GM21360 (cell line): Measurements from ENCODE around the gene NR2F1-AS1.

Experiments
- ATAC-seq: cut with Tn5 transposase; IDR thresholded peaks from one replicate; pipeline ENCODE4 v1.9.1; 2021; ENCODE audit warnings: mild to moderate bottlenecking, moderate library complexity; ENCODE audit not compliant: unreplicated experiment

The NR2F1-AS1 gene

DNA sequence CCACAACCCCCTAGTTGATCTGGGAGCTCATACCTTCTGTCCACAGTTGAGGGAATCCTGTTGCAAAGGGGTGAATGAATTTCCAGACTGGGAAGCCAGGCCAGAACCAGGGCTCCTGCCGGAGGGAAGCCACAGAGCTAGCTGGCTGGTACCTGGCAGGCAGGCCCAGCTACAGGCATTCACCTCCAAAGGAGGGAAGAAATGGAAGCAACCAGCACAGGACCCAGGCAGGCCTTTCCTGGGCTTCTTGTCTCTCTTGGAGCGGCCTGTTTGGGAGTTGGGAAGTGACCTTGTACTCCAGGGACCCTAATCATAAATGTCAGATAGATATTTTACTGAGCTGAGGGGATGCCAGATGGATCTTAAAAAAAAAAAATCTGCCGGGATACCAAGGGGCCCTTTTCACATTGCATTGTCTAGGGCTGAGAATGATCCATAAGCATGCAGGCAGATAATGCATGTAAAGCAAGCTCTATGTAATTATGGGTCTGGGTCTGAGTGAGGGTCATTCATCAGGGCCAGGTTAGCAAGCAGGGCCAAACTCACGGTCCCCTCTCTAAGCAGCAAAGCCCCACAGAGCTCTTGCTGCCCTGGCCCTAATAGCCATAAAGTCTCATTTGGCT lies 10.4 kb upstream of the NR2F1-AS1 start:
- no peak for ATAC-seq

DNA sequence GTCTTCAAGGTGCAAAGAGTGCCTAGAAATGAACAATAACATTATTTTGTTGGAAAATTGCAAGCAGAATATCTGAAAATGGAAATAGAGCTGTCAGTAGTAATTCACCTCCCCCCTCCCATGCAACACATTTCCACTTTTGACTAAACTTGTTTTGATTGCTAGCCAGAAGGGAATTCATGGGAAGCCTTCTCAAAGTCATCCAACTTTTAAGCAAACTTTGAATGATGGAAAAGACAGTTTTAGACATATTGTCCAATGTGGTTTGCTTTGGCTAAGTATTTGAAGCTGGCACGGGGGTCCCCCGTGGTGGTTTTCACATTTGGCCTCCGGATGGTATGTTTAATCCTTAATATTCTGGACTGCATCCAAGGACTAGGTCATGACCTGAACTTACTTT lies 9.5 kb upstream of the NR2F1-AS1 start:
- ATAC-seq: no peak

DNA sequence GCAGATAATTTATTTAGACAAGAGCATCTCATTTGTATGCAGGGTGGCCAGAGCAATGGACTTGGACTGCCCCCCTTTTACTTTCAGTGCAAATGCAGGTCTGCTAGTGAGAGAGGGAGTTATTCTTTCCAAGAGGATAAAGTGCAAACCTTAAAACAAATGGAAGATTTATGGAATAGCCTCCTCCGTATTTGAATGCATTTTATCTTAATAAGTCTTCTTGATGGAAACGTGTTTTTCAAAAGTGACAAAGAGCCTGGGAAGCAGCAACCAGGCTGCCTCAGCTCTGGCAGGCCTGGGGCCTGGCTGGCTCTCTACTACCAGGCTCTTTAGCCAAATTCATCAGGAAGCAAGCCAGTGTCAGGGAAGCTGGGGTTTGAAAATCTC lies 8.8 kb upstream of the NR2F1-AS1 start:
- no peak for ATAC-seq

DNA sequence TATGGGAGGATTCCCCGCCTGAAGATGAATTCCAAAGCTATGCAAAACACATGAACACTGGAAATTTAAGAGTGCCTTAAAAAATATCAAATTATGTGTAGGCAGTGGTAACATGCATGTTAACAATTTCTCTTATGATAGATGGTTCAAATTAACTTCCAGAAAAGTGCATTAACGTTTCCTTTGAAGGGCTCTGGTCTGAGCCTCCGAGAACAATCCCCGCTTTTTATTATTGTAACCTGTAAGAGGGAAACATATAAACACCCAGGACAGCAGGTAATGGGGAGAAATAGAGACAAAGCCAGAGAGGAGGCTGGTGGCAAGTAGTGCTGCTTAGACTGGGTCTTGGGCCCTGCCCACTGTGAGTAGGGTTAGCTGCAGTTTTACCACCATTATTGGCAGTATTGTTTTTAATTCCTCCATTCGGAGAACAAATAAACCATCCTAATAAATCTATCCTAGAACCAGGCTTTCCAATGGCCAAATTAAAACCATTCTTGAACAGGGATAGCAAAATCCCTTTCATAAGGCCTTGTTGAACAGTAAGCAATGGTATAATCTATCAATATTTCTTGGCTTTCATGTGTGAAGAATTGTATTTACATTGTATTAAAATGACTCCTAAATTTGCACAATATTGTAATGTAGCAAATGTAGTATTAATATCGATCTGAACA lies 8.3 kb upstream of the NR2F1-AS1 start:
- ATAC-seq: no peak

DNA sequence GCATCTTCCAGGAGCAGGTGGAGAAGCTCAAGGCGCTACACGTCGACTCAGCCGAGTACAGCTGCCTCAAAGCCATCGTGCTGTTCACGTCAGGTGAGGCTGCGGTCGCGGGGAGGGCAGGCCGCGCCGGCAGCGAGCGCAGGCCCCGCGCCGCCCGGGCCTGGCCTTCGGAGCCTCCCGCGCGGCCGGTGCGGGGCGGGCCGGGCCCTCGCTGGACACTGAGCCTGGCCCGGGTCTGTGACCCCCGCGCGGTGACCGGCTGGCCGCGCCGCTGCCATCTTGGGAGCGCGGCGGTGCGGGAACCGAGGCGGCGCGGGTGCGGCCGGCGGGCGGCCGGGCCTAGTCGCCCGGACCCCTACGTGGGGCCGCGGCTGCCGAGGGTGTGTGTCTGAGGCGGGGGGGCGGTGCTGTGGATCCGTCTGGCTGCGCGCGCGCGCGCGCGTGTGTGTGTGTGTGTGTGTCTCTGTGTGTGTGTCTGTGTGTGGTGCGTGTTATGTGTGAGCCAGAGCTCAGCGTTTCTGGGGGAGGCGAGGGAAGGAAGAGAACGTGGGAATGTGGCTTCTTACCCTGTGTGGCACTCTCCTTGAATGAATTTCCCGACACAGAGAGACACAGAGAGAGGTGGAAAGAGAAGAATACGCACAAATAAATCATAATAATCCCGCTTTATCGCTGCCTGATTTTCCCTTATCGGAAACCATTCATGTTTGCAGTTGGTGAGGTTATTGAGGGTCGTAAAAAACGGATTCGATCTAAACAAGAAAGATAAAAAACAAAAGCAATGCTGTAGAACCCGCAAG lies 7.5 kb upstream of the NR2F1-AS1 start:
- ATAC-seq: no peak

DNA sequence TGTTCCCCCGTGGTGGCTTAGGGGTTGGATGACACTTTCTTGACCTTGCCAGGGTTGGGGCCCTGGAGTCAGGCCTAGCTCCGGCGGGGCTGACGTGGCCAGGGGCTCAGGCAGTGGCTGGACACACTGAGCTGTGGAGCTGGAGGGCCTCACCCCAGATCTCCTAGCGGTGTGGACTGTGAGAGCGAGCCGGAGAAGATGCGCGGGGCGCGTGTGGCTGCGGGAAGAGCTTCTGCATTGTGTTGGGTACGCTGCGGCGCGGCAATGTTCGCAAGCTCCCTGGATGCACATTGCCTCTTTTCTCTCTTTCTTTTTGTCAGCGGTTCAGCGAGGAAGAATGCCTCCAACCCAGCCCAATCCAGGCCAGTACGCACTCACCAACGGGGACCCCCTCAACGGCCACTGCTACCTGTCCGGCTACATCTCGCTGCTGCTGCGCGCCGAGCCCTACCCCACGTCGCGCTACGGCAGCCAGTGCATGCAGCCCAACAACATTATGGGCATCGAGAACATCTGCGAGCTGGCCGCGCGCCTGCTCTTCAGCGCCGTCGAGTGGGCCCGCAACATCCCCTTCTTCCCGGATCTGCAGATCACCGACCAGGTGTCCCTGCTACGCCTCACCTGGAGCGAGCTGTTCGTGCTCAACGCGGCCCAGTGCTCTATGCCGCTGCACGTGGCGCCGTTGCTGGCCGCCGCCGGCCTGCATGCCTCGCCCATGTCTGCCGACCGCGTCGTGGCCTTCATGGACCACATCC lies 6.8 kb upstream of the NR2F1-AS1 start:
- ATAC-seq: no peak

DNA sequence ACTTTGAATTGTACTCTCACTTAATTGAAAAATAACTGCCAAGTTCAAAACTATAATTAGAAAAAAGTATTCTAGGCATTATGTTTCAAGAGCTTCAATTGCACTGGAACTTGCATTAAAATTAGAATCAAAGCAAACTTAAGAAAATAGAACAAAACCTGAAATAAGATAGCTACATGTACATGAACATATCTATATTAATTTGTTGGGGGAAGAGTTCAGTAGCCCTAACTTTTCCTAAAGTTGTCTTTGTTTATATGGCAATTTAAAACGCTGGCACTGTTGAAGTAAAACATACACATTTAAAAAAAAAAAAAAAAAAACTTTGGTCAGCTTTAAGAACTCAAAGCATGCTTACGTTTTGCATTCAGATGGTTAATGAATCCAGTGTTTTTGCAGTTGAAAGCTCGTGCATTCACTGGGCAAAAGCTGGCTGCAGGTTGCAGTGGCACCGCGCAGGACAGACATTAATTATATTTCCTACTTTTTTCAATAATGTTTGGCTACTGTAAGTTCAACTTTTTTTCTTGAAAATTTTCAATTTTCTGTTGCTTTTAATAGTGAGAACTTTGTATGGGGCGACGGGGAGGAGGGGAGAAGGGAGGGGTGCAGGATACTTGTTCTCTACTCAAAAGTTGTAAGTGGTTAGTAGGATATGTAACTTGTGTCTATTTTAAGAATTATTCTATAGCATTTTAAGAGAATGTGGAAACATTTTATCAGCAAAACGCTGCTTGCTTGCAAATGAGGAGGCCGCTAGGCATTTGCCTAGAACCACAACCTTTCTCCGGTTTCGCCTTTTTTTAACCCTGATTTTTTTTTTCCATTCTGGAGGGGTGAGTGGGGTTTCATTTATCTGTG lies 5.9 kb upstream of the NR2F1-AS1 start:
- ATAC-seq: no peak

DNA sequence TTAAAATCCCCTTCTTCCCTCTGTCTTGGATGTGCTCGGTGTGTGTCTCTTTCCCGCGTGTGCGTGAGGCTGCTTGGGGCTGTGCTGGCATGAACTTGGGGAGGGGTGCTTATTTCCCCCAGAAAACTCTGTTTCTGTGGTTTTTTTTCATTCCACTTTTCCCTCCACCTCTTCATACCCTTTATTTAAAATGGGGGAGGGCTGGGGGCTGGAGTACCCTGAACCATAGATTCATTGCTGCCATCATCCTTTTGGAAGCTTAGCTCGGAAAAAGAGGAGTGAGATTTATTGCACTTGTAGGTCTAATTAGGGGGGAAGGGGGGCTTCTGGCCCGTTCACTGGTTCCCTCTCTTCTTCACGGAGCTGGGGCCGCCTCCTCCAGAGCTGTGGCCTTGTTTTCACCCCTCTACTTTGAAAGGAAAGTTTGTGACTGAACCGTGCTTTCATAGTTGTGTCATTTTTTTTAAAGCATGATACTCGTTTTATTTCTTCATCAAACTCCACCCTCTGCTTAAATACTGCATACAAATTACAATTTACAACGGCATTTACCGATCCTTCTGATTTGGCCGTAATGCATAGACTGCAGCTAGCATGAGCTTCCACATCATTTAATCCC lies 4.9 kb upstream of the NR2F1-AS1 start:
- ATAC-seq: no peak

DNA sequence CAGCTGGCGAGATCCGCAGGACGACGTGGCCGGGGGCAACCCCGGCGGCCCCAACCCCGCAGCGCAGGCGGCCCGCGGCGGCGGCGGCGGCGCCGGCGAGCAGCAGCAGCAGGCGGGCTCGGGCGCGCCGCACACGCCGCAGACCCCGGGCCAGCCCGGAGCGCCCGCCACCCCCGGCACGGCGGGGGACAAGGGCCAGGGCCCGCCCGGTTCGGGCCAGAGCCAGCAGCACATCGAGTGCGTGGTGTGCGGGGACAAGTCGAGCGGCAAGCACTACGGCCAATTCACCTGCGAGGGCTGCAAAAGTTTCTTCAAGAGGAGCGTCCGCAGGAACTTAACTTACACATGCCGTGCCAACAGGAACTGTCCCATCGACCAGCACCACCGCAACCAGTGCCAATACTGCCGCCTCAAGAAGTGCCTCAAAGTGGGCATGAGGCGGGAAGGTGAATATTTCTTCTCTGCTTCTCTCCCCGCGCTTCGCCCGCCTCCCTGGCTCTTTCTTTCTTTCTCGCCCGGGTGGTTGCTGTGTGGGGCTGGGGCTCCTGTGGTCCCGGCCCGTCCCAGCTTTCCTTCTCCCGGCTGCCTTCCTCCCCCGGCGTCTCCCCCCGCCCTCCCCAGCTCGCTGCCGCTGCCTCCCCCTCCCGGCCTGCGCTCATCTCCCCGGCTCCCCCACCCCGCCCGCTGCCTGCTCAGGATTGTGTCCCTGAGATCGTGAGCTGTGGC lies 4.2 kb upstream of the NR2F1-AS1 start:
- no peak for ATAC-seq

DNA sequence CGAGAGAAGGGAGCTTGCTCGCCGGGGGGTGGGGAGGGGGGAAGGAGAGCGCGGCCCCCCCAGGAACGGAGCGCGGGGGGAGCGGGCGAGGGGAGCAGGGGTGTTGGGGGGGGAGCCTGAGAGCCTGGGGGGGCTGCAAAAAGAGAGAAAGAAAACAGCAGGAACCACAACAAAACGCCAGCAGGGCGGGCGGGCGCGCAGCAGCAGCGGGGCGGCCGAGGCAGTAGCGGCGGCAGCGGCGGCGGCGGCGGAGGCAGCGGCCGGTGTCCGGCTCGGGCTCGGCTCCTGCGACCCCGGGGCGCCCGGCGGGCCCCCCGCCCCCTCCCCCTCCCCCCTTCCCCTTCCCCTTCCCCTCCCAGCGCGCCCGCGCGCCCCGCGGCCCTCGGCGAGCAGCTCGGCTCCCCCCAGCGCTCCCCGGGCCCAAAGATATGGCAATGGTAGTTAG lies 3.6 kb upstream of the NR2F1-AS1 start:
- ATAC-seq: no peak

DNA sequence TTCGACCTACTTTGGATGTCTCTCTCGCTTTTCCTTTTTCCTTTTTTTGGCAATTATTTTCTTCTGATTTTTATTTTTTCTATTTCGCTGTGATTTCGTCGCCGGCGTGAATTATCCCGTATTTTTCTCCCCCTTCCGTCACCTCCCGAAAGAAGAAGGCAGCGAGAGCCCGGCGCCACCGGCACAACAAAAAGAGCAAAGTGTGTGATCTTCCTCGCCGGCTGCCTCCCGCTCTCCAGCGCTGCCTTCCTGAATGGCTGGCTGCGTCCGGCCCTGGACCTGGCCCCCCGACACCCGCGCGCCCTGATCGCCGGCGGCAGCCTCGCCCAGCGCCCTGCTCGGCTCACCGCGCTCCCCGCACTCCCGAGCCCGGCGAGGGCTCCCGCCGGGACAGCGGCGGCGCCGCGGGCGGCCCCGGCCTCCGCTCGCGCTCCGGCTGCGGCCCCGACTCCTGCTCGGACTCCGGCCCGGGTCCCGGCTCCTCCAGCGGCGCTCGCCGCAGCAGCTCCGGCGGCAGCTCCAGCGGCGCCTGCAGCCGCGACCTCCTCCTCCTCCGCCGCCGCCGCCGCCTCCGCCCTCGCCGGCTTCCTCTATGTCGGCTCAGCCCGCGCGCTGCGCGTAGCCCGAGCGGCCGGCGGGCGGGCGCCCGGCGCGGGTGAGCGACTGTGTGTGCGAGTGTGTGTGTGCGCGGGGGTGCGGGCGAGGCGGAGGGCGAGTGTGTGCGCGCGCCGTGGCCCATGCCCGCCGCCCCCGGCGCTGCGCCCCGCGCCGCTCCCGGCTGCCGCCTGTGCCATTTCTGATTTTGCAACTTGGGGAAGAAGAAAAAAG lies 3.0 kb upstream of the NR2F1-AS1 start:
- peak; percentile 38 for ATAC-seq

DNA sequence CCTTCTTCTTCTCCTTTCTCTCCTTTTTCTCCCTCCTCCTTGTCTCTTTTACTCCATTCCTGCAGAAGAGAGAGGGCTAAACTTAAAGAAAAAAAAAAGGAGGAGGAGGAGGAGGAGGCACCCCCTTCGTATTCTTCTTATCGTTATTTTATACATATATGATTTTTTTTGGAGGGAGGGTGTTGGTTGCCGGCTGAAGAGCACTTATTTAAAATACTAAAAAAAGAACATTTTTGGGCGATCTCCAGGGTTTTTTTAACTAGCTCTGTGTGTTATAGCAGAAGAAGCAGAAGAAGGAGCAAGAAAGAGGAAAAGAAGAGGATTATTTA lies 2.4 kb upstream of the NR2F1-AS1 start:
- no peak for ATAC-seq

DNA sequence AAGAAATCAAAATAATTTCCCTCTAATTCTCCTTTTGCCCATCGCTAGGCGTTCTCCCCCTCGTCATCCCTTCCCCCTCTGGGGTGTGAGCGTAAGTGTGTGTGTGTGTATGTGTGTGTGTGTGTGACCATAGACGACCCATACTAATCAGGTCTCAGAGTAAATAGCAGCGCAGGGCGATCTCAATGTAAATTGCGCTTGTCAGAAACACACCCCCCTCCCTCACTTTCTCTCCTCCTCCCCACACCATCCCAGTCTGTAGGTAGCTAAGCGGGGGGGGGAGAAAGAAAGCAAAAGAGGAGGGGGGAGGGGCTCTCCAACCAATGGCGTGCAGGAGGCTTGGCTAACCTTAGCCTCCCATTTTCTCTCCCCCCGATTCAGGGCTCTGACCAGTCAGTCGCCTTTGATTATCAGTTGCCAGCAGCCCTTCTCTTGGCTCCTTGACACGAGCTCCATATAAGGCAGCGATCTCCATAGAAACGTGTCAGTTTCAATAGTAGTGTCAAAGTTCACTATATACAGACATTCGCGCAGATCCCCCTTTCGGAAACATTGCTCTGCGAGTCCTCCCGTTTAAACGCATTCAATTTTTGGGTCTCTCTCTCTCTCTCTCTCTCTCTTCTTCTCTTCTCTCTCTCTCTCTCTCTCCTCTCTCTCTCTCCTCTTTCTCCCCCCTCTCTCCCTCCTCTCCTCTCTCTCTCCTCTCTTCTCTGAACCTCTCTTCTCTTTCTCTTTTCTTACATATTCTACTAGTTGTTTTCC lies 1.8 kb upstream of the NR2F1-AS1 start, which contains the start of gene NR2F1:
TSS of gene NR2F1 (plus strand) at position 546 of the 762 bp plus-strand sequence. CDS start 1,802 bp downstream, outside the sequence.
- ATAC-seq: no peak

DNA sequence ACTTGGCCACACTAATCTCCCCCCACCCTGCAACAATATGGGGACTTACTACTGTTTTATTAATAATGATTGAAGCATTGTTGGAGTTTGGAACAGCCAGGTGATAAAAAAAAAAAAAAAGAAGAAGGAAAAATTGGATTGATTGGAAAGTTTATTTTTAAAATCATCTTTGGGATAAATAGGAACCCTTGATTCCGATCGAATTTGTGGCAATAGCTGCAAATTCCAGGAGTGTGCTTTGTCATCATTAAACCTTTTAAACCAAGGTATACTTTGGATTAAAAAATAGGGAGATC lies 1.1 kb upstream of the NR2F1-AS1 start:
- no peak for ATAC-seq

DNA sequence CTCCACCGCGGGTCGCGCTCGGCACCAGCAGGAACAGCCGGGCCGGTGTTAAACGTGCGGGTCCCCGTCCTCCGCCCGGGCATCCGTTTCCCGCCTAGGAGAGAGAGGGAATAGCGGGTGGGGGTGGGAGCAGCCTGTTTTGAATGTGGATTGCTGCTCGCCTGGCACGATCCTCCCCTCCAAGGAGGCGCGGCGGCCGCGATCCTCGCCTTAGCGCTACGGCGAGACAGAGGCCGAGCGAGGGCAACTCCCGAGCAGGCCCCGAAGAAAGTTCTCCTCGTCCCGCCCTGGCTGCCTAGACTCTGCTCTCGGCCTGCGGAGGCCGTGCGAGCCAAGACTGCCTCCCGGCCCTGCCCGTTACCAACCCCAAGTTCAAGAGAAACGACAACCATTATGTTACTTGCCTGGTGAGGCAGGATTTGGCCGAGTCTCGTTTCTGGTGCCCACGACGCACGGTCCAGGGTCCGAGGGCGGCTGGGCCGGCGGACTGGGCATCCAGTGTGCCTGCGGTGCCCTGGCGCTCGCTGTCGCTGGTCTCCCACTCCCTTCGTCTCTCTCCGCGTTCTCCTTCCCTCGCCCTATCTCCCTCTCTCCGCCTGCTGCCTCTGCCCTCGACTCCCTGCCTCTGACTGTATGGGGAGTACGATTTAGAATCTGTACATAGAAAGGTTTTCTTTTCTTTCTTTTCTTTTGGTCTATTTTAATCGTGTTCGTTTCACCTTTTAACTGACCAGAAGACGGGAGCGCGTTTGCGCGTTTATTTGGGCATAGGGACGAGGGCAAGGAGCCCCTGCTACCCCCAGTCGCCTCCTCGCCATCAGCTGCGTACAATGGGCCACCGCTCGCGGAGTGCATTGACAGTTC lies 724 bp downstream of the NR2F1-AS1 start:
- no peak for ATAC-seq

DNA sequence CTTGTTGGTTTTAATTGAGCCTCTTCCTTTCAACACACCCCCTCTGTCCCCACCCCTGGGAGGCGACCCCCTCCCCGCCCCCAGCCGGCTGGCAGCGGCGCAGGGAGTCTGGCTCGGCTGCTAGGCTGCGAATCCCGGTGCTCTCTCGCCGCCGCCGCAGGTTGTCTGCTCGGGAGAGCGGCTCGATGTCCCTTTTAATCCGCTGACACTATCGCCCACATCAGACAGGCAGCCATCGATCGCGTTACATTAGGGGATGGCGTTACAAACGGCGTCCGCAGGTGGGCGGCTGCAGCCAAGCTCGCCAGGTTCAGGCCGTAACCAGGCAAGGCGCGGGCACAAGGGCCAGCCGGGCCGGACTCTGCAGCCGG lies 1.3 kb downstream of the NR2F1-AS1 start:
- no peak for ATAC-seq
